HCT116 (cell line): ENCODE measurements around the gene CRISPLD2. TPM values are rescaled to one million over a fixed set of nuclear protein-coding genes. Genes with fewer than 3 reads are reported as not detected.

Experiments
- ATAC-seq: fragments of 200-7000 bp; cut with Tn5 transposase; 2 replicates; pipeline ENCODE4 v1.9.1; 2020; ENCODE audit warnings: mild to moderate bottlenecking, moderate library complexity
- BruUV-seq: library from RNA; stranded (reverse); fragments of 400-500 nt; replicated peaks from 2 replicates; lab custom pipeline; 2021; lab: Mats Ljungman, UMichigan
- CTCF ChIA-PET: fragments of 300-600 bp; sonication (Branson Sonifier 250); formaldehyde crosslinking; loops from one replicate; lab custom pipeline; 2021; ENCODE audit warnings: antibody characterized with exemption; lab: Charles Lee
- POLR2A ChIA-PET: fragments of 300-600, 350-600 bp; sonication (Branson Sonifier 250); formaldehyde crosslinking; loops from one replicate; lab custom pipeline; 2021; ENCODE audit warnings: antibody characterized with exemption; lab: Charles Lee
- RAD21 ChIA-PET, 2 experiments: fragments of 300-600 bp; sonication (Branson Sonifier 250); formaldehyde crosslinking; loops; one replicate each; lab custom pipeline; 2023; ENCODE audit warnings: low total read pairs in 2 of 2; ENCODE audit not compliant: uncharacterized antibody in 2 of 2, unreplicated experiment in 2 of 2, low non-redundant PET in 1 of 2; lab: Charles Lee
- DNase-seq: peaks from one replicate; pipeline ENCODE4 v3.0.0-alpha.2; 2010; ENCODE audit warnings: low read depth, low spot score
- H2AFZ ChIP-seq: fragments of 200-600 bp; shearing (Covaris generic), sonication (generic); 2 replicates; pipeline ENCODE4 v1.6.1; 2017; ENCODE audit warnings: low read depth, mixed run types, mixed read lengths, antibody characterized with exemption, low read length; ENCODE audit not compliant: poor library complexity, severe bottlenecking
- H3K27ac ChIP-seq: 2 replicates; pipeline ENCODE4 v1.5.1; 2012; ENCODE audit warnings: low read depth, low read length
- H3K27me3 ChIP-seq: fragments of 200-600 bp; sonication (generic); 2 replicates; pipeline ENCODE4 v1.6.1; 2016; ENCODE audit warnings: mixed run types, low read length, mixed read lengths; ENCODE audit not compliant: insufficient read depth
- H3K36me3 ChIP-seq, 2 experiments: fragments of 200-500 bp in 1 of 2; fragments of 200-600 bp in 1 of 2; sonication (Bioruptor generic) in 1 of 2; sonication (generic) in 1 of 2; 2 replicates each; pipeline versions ENCODE4 v1.5.1 to v1.6.1; 2014 to 2016; ENCODE audit warnings: low read length in 2 of 2, inconsistent platforms in 1 of 2, mixed read lengths in 1 of 2, mixed run types in 1 of 2; ENCODE audit not compliant: insufficient read depth in 2 of 2, control insufficient read depth in 1 of 2
- H3K4me1 ChIP-seq, 2 experiments: fragments of 200-600 bp in 1 of 2; sonication (generic) in 1 of 2; 2 replicates each; pipeline versions ENCODE4 v1.5.1 to v1.6.1; 2012 to 2017; ENCODE audit warnings: low read length in 2 of 2, inconsistent platforms in 1 of 2, mild to moderate bottlenecking in 1 of 2, mixed read lengths in 1 of 2, mixed run types in 1 of 2, moderate library complexity in 1 of 2; ENCODE audit not compliant: insufficient read depth in 2 of 2, control insufficient read depth in 1 of 2
- H3K4me2 ChIP-seq: fragments of 200-600 bp; sonication (generic); 2 replicates; pipeline ENCODE4 v1.6.1; 2017; ENCODE audit warnings: mixed run types, low read length, mixed read lengths
- H3K4me3 ChIP-seq, 2 experiments: fragments of 200-600 bp in 1 of 2; sonication (generic) in 1 of 2; replicated peaks in 1 of 2; 2 replicates each; pipeline ENCODE4 v1.5.1; 2011 to 2016; ENCODE audit warnings: low read length in 2 of 2, control low read depth in 1 of 2, low read depth in 1 of 2, mild to moderate bottlenecking in 1 of 2, mixed read lengths in 1 of 2, mixed run types in 1 of 2
- H3K79me2 ChIP-seq: fragments of 200-600 bp; sonication (generic); 2 replicates; pipeline ENCODE4 v1.6.1; 2017; ENCODE audit warnings: mild to moderate bottlenecking, mixed run types, low read length, moderate library complexity, mixed read lengths; ENCODE audit not compliant: insufficient read depth
- H3K9ac ChIP-seq: fragments of 200-600 bp; sonication (generic); 2 replicates; pipeline ENCODE4 v1.6.1; 2016; ENCODE audit warnings: low read length, mixed read lengths
- H3K9me2 ChIP-seq: fragments of 200-600 bp; sonication (generic), shearing (Covaris generic); 2 replicates; pipeline ENCODE4 v1.6.1; 2017; ENCODE audit warnings: mixed run types, mild to moderate bottlenecking, moderate library complexity; ENCODE audit not compliant: insufficient read depth
- H3K9me3 ChIP-seq, 2 experiments: fragments of 200-500 bp in 1 of 2; fragments of 200-600 bp in 1 of 2; sonication (Bioruptor generic) in 1 of 2; sonication (generic) in 1 of 2; 2 replicates each; pipeline ENCODE4 v1.6.1; 2014 to 2017; ENCODE audit warnings: low read length in 2 of 2, mixed read lengths in 2 of 2, inconsistent platforms in 1 of 2, low read depth in 1 of 2, mild to moderate bottlenecking in 1 of 2, mixed run types in 1 of 2, moderate library complexity in 1 of 2; ENCODE audit not compliant: control insufficient read depth in 1 of 2, insufficient read depth in 1 of 2
- H4K20me1 ChIP-seq: fragments of 200-600 bp; sonication (generic), shearing (Covaris generic); 2 replicates; pipeline ENCODE4 v1.6.1; 2017; ENCODE audit warnings: mixed run types, mild to moderate bottlenecking, moderate library complexity; ENCODE audit not compliant: insufficient read depth
- EGR1 ChIP-seq: IDR thresholded peaks from 2 replicates; pipeline ENCODE4 v1.6.1; 2012; ENCODE audit warnings: low read depth
- SIN3A ChIP-seq: IDR thresholded peaks from 2 replicates; pipeline ENCODE4 v1.6.1; 2012; ENCODE audit warnings: low read depth
- intact Hi-C: fragments of 100-400 bp; cut with micrococcal nuclease; formaldehyde crosslinking; loops from 2 replicates; pipeline ENCODE4 v1.10.0; 2022
- total RNA-seq: library from RNA; stranded (reverse); gene quantifications from one replicate; pipeline ENCODE4 v1.2.1, GENCODE V29; 2021; ENCODE audit not compliant: unreplicated experiment
- TF ChIP-seq, protein P1 (sequence below): IDR thresholded peaks from 2 replicates; pipeline ENCODE4 v1.6.1; 2012
- TF ChIP-seq, protein P2 (sequence below): IDR thresholded peaks from 2 replicates; pipeline ENCODE4 v1.6.1; 2012; ENCODE audit warnings: low read depth

The CRISPLD2 gene
- total RNA-seq, 1 experiment from 2014 or later = 4.6 TPM

DNA sequence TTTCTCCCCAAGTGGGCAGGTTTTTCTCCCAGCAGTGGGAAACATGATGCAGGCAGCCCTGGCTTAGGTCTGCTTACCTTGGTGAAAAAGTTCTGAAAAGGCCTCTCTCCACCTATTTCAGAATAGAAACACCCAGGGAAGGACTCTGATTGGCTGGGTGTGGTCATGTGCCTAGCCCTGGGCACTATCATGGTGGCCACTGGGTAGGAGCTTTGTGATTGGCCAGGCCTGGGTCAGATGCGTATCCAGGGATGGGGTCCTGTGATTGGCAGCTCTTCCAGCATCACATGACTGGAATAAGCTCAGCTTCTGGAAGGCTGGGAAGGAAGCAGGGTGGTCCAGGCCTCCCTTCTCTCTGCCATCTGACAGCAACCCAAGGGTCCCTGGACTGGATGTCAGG lies 138.0 kb downstream of the CRISPLD2 start:
- H3K9me3 ChIP-seq = no peaks in the 10 kb centered on the region
- no peak overlapping the region for H3K4me3 ChIP-seq
- POLR2A ChIA-PET = no interaction called here
- ATAC-seq (peak; percentile 64), DNase-seq (no peak)
- no peak overlapping the region for H2AFZ ChIP-seq
- no TSS peak for BruUV-seq
- intact Hi-C loops = no loop called here
- TF ChIP-seq, protein P1, sequence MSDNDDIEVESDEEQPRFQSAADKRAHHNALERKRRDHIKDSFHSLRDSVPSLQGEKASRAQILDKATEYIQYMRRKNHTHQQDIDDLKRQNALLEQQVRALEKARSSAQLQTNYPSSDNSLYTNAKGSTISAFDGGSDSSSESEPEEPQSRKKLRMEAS = no peak
- TF ChIP-seq SIN3A (no peak), EGR1 (no peak)
- TF ChIP-seq, protein P2, sequence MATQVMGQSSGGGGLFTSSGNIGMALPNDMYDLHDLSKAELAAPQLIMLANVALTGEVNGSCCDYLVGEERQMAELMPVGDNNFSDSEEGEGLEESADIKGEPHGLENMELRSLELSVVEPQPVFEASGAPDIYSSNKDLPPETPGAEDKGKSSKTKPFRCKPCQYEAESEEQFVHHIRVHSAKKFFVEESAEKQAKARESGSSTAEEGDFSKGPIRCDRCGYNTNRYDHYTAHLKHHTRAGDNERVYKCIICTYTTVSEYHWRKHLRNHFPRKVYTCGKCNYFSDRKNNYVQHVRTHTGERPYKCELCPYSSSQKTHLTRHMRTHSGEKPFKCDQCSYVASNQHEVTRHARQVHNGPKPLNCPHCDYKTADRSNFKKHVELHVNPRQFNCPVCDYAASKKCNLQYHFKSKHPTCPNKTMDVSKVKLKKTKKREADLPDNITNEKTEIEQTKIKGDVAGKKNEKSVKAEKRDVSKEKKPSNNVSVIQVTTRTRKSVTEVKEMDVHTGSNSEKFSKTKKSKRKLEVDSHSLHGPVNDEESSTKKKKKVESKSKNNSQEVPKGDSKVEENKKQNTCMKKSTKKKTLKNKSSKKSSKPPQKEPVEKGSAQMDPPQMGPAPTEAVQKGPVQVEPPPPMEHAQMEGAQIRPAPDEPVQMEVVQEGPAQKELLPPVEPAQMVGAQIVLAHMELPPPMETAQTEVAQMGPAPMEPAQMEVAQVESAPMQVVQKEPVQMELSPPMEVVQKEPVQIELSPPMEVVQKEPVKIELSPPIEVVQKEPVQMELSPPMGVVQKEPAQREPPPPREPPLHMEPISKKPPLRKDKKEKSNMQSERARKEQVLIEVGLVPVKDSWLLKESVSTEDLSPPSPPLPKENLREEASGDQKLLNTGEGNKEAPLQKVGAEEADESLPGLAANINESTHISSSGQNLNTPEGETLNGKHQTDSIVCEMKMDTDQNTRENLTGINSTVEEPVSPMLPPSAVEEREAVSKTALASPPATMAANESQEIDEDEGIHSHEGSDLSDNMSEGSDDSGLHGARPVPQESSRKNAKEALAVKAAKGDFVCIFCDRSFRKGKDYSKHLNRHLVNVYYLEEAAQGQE = no peak
- no peaks in the 10 kb centered on the region for H3K36me3 ChIP-seq
- no peaks in the 10 kb centered on the region for H4K20me1 ChIP-seq
- H3K4me1 ChIP-seq = no peaks in the 10 kb centered on the region
- H3K4me2 ChIP-seq = no peak overlapping the region
- RAD21 ChIA-PET = no interaction called here
- H3K79me2 ChIP-seq = no peaks in the 10 kb centered on the region
- CTCF ChIA-PET = interaction anchor here (0.6 to 1.1 kb wide), 2 partner anchors 204 to 285 kb away, joined by 3 read pairs; no protein-coding TSS in a partner anchor
- no peaks in the 10 kb centered on the region for H3K9me2 ChIP-seq
- H3K9ac ChIP-seq = no peak overlapping the region
- no peak overlapping the region for H3K27ac ChIP-seq
- H3K27me3 ChIP-seq = no peaks in the 10 kb centered on the region

Other genes with a start within 250 kb of the CRISPLD2 start
- gene COTL1, start 201.9 kb upstream of the CRISPLD2 start, total RNA-seq = 276 TPM
- gene KLHL36, start 171.5 kb upstream of the CRISPLD2 start, total RNA-seq = 79.0 TPM
- 175 TPM for gene USP10, start 120.0 kb upstream of the CRISPLD2 start, total RNA-seq
- 39.9 TPM for gene ZDHHC7, start 191.6 kb downstream of the CRISPLD2 start, total RNA-seq
- gene KIAA0513, start 207.8 kb downstream of the CRISPLD2 start, total RNA-seq = 6.6 TPM